NCI-H446 treated with DMSO at 0.1 percent for 48 hours (cell line): Measurements from ENCODE around the gene OR52M1.

Source experiments
- DNase-seq: peaks from one replicate; lab custom pipeline; 2025; lab: John Stamatoyannopoulos, UW

The OR52M1 gene

DNA sequence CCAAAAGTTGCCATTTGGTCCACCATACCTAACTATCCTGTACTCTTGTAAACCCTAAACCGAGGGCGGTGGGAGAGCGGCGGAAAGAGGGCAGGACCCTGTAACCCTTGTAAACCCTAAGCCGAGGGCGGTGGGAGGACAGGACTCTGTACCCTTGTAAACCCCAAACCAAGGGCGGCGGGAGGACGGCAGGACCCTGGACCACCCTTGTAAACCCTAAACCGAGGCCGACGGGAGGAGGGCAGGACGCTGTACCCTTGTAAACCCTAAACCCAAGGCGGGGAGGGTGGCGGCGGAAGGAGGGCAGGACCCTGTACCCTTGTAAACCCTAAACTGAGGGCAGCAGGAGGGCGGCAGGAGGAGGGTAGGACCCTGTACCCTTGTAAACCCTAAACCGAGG is 24.1 kb downstream of the OR52M1 start:
- no peak for DNase-seq

DNA sequence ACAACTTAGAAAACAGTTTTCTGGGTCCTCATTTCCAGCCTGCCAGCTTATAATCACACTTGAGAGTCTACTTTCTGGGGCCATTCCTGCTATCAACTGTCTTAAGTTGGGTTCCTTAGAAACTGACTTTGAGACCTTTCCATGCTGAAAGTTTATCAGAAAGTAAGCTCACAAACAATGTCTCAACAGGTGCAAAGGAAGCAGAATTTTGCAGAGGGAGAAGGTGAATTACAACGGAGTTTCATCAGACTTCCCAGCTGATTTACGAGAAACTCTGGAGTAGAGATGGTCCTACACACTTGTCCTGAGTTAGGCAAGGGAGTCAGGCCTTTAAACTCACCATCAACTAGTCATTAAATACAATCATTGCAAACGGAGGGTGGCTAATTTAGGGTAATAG is 31.9 kb downstream of the OR52M1 start:
- DNase-seq: no peak

DNA sequence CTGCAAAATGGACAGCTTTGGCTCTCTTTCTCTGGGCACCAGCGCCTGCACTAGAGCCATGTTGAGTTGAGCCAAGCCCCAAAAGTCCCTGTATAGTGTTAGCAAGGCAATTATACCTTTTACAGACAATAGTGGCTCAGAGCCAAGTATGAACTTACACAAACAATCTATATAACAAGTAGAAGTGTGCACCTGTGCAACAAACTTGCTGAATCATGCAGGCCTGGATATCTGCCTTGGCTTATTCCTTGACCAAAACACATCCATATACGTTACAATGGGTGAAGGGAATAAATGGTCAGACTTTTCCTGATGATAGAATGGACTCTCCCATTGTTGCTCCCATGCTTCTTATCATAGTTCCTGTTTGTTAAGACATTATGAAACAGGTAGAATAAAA is 32.8 kb downstream of the OR52M1 start:
- no peak for DNase-seq

DNA sequence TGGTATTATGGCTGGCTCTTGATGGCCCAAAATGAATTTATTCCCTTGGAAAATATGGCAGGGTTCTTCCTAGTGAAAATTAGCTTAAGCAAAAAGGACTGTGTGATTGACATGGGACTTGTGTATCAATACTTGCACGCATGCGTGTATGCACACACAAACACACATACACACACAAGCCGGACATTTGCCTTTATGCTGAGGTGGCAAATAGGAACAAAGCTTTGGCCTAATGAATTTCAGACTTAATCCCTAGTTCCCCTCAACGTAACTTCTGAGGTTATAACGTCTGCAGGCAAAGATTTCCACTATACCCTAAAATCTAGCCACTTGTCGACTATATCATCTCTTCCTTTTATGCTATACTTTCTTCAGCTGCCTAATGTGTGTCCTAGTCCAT is 33.6 kb downstream of the OR52M1 start:
- DNase-seq: no peak

DNA sequence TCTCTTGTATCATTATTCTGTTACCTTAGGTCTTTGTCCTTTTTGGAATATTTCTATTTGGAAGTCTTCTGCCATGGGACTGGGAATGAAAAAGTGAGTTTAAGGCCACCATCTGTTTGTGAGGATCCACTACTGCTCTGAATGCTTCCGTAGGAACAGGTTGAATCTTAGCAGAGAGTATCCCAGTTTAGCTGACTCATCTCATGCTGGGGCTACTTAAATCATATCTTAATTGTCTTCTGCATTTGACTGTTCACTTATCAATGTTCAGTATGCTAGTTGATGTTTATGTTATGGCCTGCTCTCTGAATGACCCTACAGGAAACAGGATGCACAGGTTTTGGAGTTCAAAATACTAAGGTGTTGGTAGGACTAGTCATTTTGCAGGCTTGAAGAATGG is 35.1 kb downstream of the OR52M1 start:
- DNase-seq: no peak

DNA sequence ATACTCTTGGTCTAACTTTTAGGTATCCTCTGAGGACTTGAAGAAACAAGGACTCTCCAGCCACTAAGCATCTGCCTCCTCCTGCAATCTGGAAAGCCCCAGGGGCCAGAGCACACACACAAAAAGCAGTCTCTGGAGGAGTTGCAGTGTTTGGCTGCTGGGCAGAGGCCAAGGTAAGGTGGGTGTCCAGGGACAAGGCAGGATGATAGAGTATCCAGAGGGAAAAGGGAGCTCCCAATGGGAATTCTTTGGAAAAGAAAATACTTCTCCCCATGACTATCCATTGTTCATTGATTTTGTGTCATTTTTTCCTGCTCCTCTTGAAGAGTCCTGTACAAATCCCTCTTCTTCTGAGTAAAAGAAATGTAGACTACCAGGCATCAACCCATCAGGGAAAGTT is 36.5 kb downstream of the OR52M1 start, which contains the start of gene OR52I2:
Gene OR52I2 (plus strand): TSS at position 301 of the 400 bp plus-strand sequence.
- no peak for DNase-seq

DNA sequence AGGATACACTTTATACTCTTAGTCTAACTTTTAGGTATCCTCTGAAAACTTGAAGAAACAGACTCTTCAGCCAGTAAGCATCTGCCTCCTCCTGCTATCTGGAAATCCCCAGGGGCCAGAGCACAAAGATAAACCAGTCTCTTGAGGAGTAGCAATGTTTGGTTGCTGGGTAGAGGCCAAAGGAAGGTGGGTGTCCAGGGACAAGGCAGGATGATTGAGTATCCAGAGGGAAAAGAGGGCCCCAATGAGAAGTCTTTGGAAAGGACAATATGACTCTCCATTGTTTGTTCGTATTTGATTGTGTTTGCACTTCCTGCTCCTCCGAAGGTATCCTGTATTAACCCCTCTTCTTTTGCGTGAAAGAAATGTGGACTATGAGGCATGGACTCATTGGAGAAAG is 44.0 kb downstream of the OR52M1 start:
- DNase-seq: no peak

DNA sequence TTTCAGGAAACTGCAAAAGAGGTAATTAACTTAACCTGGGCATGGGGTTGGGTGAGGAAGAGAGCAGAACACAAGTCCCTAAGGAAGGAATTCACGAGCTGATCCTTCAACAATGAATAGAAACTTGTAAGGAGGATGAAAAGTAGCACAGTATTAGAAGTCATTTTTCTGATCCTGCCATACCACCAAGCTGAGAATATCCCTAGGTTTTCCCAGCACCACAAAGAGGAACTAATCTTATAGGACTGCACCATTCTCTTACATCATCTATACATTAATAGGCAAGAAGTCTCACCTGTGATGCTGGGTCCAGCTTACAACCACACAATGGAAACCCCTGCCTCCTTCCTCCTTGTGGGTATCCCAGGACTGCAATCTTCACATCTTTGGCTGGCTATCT is 48.7 kb downstream of the OR52M1 start, which contains the start of gene OR52I1:
Gene OR52I1 (plus strand): TSS at position 301 of the 400 bp plus-strand sequence. CDS start 0 bp downstream, at position 301.
- no peak for DNase-seq
